HPDE6-E6E7 (cell line): ENCODE results near the gene PM20D1.

ENCODE experiments used
- DNase-seq: peaks from one replicate; pipeline ENCODE4 v3.0.0; 2011; ENCODE audit warnings: missing footprints; ENCODE audit errors: extremely low spot score

Gene PM20D1

DNA sequence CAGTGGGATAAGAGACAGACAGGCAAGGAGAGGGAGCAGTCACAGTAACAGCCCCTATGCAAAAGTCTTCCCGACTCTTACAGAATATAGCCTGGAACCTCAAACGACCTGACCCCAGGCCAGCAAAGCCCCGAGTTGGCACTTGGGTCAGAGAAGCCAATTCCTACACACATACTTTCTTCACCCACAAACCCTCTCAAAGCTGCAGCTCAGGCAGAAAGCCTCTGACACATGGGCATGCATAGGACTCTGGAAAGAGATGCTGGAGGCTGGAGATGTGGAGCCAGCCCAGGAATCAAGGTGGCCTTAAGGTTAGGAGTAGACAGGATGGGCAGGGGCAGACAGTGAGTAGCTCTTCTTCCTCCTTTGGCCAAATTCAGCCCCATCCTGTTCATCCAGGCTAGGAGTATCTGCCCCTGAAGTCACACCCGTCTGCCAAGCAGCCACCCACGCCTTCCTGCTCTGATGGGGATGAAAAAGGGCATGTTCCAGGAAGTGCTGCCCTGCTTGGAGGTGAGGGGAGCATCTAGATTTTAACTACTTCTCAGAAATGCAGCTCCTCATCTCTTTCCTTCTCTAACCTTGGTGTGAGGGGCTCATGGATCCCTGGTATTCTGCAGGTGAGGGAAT, 44.7 kb downstream of the PM20D1 start:
- no peak for DNase-seq

DNA sequence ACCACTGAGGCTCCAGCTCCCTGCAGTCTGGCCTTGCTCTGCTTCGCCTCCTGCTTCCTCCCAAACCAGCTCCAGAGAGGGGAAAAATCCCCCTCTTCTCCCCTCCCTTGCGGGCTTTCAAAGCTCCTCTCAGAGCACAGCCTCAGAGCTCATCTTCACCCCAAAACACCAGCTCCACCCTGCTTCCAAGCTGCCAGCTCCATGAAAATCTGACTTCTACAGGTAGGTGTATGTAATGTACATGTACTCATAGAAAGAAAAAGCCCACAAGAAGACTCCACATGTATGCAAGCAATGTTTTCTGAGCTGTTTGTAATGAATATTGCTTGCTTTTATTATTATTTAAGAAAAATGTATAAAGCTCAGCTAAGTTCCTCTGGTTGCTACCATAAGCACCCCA, 45.3 kb downstream of the PM20D1 start:
- DNase-seq, result no peak

GRCh38 chr1:205803986-205804385, 45.9 kb downstream of the PM20D1 start:
- DNase-seq, result no peak

DNA sequence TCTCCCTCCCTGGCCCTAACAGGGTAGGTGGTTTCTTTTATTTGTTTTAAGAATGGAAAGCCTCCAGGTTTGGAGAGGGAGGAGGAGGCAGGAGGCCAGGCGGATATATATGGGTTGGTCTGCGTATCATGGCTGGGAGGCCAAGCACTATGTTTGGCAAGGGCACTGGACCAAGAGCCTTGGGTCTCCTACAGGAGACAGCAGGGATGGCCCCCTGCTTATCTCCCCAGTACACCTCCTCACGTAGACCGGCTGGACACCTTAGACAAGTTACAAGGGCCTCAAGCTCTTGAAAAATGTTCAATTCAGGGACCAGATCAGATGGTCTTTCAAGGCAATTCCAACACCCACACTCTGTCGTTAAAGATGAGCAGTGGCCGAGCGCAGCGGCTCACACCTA, 47.9 kb downstream of the PM20D1 start:
- DNase-seq, result no peak

- DNase-seq, result no peak
Measured at GRCh38 chr1:205800981-205801703, 48.8 kb downstream of the PM20D1 start.

- DNase-seq, result no peak
Measured at GRCh38 chr1:205800427-205800826, 49.5 kb downstream of the PM20D1 start.

GRCh38 chr1:205798577-205798976, 51.4 kb downstream of the PM20D1 start:
- DNase-seq, result peak; percentile 31

- no peak for DNase-seq
Measured at GRCh38 chr1:205797168-205797567, 52.8 kb downstream of the PM20D1 start.

- DNase-seq, result no peak
Measured at GRCh38 chr1:205794011-205794730, 55.8 kb downstream of the PM20D1 start.

DNA sequence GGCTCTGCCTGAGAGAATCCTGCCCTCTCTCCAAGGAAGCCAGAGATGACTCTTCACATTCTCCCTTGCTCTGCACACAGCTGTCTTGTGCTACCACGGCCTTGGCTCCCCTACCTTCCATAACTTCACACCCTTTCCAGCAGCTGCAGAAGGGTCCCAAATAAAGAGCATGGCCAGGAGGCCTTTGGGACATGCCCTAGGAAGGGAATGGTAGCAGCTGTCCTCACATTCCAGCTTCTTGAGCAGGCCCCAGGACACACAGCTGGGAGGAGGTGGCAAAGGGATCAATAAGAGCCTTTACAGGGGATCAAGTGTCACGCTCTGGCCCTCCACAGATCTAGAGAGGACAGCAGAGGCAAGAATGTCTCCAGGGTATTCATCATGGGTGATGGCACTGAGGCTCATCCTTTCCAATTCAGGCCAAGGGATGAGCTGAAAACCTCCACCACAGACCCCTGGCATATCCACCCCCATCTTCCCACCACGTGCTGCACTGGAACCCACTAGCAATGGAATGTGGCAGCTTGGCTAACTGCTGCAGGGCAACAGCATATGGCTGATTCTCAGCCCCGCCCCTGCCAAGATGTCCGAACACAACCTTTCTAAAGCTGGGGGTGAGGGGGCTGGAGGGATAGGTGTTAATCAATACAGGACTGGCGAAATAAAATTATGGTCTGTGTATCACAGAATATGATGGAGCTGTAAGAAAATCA, 56.8 kb downstream of the PM20D1 start:
- DNase-seq, result no peak

- DNase-seq, result no peak
Measured at GRCh38 chr1:205792481-205792881, 57.5 kb downstream of the PM20D1 start.

- DNase-seq, result peak; percentile 74
Measured at GRCh38 chr1:205791568-205792180, 58.3 kb downstream of the PM20D1 start.

- DNase-seq, result no peak
Measured at GRCh38 chr1:205787287-205787916, 62.5 kb downstream of the PM20D1 start.

DNA sequence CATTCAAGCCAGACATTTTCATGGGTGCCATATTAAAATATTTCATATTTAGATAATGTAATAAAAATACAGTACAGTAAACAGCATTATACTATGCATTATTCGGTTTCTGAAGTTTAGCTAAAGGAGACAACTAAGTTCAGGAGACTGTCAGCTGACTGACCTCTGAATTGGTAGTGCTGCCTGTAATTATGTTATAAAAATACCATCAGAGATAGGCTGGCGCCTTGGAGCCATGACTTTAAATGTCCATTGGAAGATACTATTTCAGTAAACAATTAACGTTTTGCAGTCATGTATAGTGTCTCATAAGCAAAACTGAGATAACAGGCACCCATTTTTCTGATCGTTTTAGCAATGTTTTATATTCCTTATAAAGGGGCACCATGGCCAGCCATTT, 63.3 kb downstream of the PM20D1 start:
- DNase-seq, result no peak

DNA sequence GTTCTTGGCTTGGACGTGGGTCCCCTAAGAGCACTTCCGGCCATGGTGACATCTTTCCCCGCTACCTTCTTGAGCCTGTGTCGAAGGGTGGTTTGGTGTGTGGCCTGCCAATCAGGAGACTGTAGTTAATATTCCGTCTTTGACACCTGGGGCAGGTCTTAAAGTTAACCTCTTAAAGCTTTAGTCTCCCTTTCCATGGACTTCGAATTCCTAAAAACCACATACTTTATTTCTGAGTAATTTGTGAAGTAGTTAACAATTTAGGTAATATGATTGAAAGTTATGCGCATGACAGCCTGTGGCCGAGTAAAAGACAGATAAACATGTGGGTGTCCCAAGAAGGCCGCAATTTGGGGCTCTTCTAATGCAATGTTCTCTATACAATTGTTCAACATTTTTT, 64.5 kb downstream of the PM20D1 start:
- DNase-seq, result no peak

DNA sequence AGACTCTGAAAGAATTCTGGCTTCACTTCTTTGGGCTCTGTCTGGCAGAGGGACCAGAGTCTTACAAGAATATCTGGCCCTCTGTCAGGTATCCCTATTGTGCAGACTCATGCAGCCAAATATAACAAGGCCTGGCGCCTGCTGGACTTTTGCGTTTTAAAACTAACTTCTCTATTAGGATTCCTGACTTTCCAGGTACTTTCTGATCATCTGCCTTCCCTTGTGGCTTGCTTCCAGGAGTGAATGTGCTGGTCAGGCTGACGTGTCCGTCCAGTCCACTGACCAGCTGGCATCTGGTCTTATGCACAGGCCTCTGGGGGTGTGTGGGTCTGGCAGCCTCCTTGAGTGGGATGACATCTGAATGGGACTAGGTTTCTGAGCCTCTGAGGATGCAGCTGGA, 66.0 kb downstream of the PM20D1 start:
- no peak for DNase-seq

- DNase-seq, result no peak
Measured at GRCh38 chr1:205783433-205783795, 66.5 kb downstream of the PM20D1 start.

- DNase-seq, result no peak
Measured at GRCh38 chr1:205782627-205783432, 67.1 kb downstream of the PM20D1 start.

DNA sequence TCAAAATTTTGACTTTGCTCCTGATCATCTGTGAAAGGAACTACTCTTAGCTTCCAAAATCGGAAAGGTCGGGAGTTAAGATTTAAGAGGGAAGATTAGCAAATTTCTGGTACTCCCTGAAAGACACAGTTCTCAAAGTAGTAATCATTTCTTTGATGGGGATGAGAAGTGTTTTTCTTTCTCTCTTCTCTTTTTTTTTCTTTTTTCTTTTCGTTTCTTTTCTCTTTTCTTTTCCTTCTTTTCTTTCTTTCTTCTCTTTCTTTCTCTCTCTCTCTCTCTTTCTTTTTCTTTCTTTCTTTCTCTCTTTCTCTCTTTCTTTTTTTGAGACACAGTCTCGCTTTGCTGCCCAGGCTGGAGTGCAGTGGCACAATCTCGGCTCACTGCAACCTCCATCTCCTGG, 69.6 kb downstream of the PM20D1 start:
- no peak for DNase-seq
